GM18507 (cell line): Measurements from ENCODE around the gene RAB4B.
"Not testable (repeated sequence)": the region's sequence is repeated elsewhere in the genome, so short reads cannot be mapped to it uniquely, and the experiment has no call there.

Experiments
- DNase-seq: peaks from one replicate; pipeline ENCODE4 v3.0.0; 2011; ENCODE audit warnings: low read depth; ENCODE audit not compliant: insufficient read length; ENCODE audit errors: extremely low spot score
- FAIRE-seq: peaks from 2 replicates; lab custom pipeline; 2011; peaks lifted over from hg19 to GRCh38; lab: Jason Lieb, UNC

Gene RAB4B

GRCh38 chr19:40750058-40750873, 27.8 kb upstream of the RAB4B start, which contains the start of gene ACTMAP:
Gene ACTMAP (minus strand): TSS chr19:40750477. CDS start chr19:40749803, 674 bp downstream.
- DNase-seq (peak; percentile 89), FAIRE-seq (peak; percentile 99)

DNA sequence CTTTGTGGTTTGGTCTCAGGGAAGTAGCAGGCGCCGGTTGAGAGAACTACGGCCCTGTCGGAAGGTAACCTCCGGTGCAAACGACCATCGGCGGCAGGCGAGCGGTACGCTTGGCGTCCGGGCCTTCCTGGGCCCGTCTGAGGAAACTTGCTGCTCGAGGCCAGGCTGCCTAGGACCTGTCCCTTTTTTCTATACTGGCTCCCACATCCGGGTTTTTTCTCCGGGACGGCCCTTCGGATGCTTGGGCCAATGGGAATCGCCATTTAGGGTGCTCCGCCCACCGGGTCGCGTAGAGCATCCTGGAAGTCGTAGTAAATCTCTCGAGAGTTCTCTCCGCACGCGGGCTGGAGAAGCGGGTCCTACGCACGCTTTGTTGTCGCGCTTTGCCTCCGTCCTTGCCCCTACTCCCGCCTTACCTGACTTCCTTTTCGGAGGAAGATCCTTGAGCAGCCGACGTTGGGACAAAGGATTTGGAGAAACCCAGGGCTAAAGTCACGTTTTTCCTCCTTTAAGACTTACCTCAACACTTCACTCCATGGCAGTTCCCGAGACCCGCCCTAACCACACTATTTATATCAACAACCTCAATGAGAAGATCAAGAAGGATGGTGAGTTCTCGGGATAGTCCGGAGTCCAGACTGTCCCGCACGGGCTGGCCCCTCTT, 27.0 kb upstream of the RAB4B start, which contains the start of gene SNRPA:
Gene SNRPA, plus strand, starts transcription at position 330 of the 664 bp plus-strand sequence. Its CDS starts 206 bp downstream, at position 536.
- FAIRE-seq (no peak), DNase-seq (peak; percentile 75)

- FAIRE-seq (no peak), DNase-seq (no peak)
These were observed 25.7 kb upstream of the RAB4B start for GRCh38 chr19:40752257-40752781.

- no peak for DNase-seq
- peak; percentile 75 for FAIRE-seq
These were observed 23.3 kb upstream of the RAB4B start for GRCh38 chr19:40754611-40755247.

DNA sequence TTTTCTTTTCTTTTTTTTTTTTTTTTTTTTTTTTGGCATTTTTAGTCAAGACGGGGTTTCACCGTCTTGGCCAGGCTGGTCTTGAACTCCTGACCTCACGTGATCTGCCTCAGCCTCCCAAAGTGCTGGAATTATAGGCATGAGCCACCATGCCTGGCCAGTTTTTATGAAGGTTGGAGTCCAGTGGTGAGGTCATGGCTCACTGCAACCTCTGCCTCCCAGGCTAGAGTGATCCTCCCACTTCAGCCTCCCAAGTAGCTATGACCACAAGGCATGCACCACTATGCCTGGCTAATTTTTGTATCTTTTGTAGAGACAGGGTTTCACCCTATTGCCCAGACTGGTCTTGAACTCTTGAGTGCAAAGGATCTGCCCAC, 22.8 kb upstream of the RAB4B start:
- DNase-seq (no peak), FAIRE-seq (no peak)

- FAIRE-seq (no peak), DNase-seq (no peak)
These were observed 22.3 kb upstream of the RAB4B start for GRCh38 chr19:40755791-40756190.

DNA sequence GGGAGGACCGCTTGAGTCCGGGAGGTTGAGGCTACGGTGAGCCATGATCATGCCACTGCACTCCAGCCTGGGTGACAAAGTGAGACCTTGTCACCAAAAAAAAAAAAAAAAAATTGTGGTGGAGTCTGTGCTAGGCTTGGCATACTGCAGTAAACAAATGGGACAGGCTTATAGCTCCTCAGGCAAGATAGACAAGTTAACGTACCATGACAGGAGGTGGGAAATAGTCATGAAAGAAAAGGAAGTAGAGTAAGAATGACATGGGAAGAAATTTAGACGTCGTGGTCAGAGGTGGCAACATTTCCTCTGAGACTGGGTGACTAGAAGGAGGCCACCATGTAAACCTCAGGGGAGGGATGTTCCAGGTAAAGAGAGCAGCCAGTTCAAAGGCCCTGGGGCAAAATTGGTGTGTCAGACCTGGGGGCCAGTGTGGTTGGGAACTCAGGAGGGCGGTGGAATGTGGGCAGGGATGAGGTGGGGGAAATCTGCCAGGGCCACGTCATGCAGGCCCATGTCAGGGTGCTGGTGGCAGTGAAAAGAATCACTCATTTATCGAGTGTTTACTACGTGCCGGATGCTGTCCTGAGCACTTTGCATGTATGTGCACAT, 21.4 kb upstream of the RAB4B start:
- FAIRE-seq (no peak), DNase-seq (no peak)

DNA sequence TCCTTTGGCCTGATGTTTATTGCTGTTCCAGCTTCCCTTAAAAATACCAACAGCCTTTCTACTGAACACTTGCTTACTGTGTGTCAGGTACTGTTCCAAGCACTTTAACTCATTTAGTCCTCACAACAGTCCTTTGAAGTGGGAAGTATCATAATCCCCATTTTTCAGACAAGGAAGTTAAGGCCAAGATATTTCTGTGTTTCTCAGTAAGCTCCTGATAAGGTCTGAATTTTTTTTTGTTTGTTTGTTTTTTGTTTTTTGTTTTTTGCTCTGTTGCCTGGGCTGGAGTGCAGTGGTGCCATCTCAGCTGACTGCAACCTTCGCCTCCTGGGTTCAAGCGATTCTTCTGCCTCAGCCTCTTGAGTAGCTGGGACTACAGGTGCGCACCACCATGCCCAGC, 19.6 kb upstream of the RAB4B start:
- no peak for FAIRE-seq
- DNase-seq, result no peak

DNA sequence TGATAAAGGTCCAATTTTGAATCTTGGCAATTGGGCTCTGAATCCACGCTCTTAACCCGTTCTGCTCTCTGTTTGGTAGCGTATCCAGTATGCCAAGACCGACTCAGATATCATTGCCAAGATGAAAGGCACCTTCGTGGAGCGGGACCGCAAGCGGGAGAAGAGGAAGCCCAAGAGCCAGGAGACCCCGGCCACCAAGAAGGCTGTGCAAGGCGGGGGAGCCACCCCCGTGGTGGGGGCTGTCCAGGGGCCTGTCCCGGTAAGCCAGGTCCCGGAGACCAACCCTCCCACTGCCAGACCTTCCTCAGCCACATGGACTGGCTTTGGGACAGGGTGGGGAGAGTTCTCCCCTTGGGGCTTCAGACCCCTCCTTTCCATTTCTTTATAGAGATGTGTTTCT, 18.7 kb upstream of the RAB4B start:
- DNase-seq, result no peak
- FAIRE-seq, result no peak

DNA sequence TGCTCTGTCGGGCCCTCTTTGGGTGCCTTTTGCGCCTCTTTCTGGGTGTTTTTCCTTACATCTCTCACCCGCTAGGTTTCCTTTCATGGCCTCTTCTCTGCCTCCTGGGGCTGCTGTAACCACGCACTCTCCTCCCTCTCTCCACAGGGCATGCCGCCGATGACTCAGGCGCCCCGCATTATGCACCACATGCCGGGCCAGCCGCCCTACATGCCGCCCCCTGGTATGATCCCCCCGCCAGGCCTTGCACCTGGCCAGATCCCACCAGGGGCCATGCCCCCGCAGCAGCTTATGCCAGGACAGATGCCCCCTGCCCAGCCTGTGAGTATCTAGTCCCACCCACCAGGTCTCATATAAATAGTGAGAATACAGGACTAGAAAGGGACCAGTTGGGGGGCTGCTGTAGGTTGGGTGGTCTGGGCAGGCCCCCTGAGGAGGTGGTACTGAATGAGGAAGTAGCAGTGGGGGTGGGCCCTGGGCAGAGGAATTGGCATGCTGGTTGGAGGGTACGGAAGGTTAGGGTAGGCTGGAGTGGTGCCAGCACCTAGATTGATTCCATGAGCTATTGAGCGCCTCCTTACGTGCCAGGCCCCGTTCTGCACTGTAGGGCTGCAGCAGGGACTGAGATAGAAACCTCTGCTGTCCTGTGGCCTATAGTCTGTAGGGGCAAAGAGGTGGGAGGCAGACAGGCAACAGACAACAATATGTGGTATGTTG, 15.1 kb upstream of the RAB4B start:
- FAIRE-seq (no peak), DNase-seq (no peak)

- FAIRE-seq (no peak), DNase-seq (no peak)
These were observed 14.5 kb upstream of the RAB4B start for GRCh38 chr19:40763526-40763925.

GRCh38 chr19:40763963-40764362, 14.1 kb upstream of the RAB4B start:
- no peak for FAIRE-seq
- no peak for DNase-seq

- DNase-seq, FAIRE-seq: not testable (repeated sequence)
These were observed 11.7 kb upstream of the RAB4B start for GRCh38 chr19:40766385-40766784.

GRCh38 chr19:40768869-40769268, 9.2 kb upstream of the RAB4B start:
- no peak for FAIRE-seq
- DNase-seq, result no peak

GRCh38 chr19:40771101-40771862, 6.8 kb upstream of the RAB4B start:
- DNase-seq, FAIRE-seq: not testable (repeated sequence)

DNA sequence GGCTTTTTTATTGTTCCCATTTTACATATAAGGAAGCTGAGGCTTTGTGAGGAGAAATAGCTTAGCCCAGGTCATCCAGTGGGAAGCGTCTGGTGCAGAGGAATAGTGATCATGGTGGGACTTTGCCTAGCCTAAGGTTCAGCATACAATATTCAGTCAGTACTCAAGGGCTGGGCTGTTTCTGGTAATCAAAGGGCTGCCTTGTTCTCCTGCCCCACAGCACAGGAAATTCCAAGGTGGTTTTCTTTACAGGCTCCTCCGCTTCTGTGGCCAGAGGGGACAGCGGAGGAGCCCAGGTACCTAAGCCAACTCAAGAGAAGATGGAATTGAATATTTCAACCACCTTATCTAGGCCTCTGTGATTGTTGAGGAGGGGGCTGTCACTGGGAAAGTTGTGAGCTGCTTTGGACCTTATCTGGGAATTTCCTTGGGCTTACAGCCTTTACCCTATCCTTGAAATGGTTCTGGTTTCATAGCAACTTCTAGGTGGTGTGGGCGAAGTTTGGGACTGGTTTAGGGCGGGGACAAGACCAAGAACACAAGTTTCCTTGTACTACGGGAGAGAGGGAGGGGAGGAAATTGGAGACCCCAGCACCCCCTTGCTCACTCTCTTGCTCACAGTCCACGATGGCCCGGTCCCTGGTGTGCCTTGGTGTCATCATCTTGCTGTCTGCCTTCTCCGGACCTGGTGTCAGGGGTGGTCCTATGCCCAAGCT, 3.0 kb upstream of the RAB4B start, which contains the start of gene MIA:
Gene MIA, plus strand, starts transcription at position 606 of the 716 bp plus-strand sequence. Its CDS starts 22 bp downstream, at position 628.
- no peak for FAIRE-seq
- DNase-seq, result no peak

DNA sequence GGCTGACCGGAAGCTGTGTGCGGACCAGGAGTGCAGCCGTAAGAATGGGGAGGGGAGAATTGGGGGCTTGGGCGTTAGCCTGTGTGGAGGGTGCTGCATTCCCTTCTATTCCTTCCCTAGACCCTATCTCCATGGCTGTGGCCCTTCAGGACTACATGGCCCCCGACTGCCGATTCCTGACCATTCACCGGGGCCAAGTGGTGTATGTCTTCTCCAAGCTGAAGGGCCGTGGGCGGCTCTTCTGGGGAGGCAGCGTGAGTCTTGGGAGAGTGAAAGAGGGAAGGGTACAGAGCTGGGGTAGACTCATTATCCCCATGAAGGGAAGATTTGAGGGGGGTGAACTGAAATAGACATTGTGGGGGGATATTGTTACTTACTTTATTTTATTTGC, 2.4 kb upstream of the RAB4B start:
- DNase-seq (no peak), FAIRE-seq (no peak)

- no peak for FAIRE-seq
- no peak for DNase-seq
These were observed 1.7 kb upstream of the RAB4B start for GRCh38 chr19:40776364-40776763.
